ENCODE results near the gene RAB18.

Gene RAB18

DNA sequence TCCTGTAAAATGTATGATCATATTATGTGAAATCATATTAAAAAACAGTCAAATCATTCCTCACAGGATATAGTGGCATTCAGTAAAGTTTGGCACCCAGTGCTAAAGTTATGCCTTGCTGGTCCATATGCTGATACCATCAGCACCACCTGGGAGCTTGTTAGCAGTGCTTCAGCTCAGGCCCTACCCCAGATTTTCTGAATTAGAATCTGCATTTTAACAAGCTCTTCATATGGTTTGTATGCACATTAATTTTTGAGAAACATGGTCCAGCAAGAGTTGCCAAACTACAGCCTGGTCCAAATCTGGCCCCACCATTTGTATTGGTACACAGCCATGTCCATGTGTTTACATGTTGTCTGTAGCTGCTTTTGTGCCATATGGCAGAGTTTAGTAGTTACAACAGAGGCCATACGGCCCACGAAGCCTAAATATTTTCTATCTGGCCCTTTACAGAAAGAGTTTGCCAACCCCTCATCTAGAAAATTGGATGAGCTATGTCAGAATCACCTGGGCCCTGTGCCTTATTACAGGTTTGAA is 30.1 kb downstream of the RAB18 start:
- ChIA-PET POLR2A (interaction anchor here (0.6 kb wide), 1 partner anchor 30 kb away, joined by 3 read pairs; the partner anchor contains the start of gene RAB18), CTCF (interaction anchor here (0.6 to 0.7 kb wide), 5 partner anchors 101 to 694 kb away, joined by 3 to 4 read pairs (median 3); no protein-coding TSS in a partner anchor)
- TF ChIP-seq TSHZ1 (tag by site-specific recombination; IDR thresholded peaks at IDR 0.05; ENCODE audit: borderline replicate concordance) (no peak), ZNF843 (tag by site-specific recombination; IDR thresholded peaks at IDR 0.05) (no peak), ZNF670 (tag by site-specific recombination; IDR thresholded peaks at IDR 0.05; ENCODE audit: low read depth) (no peak), ZNF776 (tag by site-specific recombination; IDR thresholded peaks at IDR 0.05; ENCODE audit: borderline replicate concordance) (no peak), OVOL3 (tag by site-specific recombination; IDR thresholded peaks at IDR 0.05) (no peak), ZNF155 (tag by site-specific recombination; IDR thresholded peaks at IDR 0.05) (no peak), ZEB2 (tag by site-specific recombination; IDR thresholded peaks at IDR 0.05) (no peak), GFI1B (tag by site-specific recombination; IDR thresholded peaks at IDR 0.05) (no peak), ZNF76 (tag by site-specific recombination; IDR thresholded peaks at IDR 0.05; ENCODE audit: borderline replicate concordance, low read depth) (no peak), ZNF394 (tag by site-specific recombination; IDR thresholded peaks at IDR 0.05; ENCODE audit: borderline replicate concordance) (no peak), EGR2 (tag by site-specific recombination; IDR thresholded peaks at IDR 0.05; ENCODE audit: low read depth) (no peak), BCL11B (tag by site-specific recombination; IDR thresholded peaks at IDR 0.05; ENCODE audit: low read depth) (no peak), ZNF239 (tag by site-specific recombination; IDR thresholded peaks at IDR 0.05) (no peak), ZBTB7A (tag by site-specific recombination; IDR thresholded peaks at IDR 0.05; ENCODE audit: low read depth) (no peak), FEZF1 (tag by site-specific recombination; IDR thresholded peaks at IDR 0.05) (no peak), ZBTB21 (tag by site-specific recombination; IDR thresholded peaks at IDR 0.05) (no peak), ZNF335 (tag by site-specific recombination; conservative IDR thresholded peaks at IDR 0.05) (no peak), ZNF677 (tag by site-specific recombination; IDR thresholded peaks at IDR 0.05) (no peak), ZNF202 (tag by site-specific recombination; IDR thresholded peaks at IDR 0.05; ENCODE audit: borderline replicate concordance) (no peak)
- TF ChIP-seq, protein P1, sequence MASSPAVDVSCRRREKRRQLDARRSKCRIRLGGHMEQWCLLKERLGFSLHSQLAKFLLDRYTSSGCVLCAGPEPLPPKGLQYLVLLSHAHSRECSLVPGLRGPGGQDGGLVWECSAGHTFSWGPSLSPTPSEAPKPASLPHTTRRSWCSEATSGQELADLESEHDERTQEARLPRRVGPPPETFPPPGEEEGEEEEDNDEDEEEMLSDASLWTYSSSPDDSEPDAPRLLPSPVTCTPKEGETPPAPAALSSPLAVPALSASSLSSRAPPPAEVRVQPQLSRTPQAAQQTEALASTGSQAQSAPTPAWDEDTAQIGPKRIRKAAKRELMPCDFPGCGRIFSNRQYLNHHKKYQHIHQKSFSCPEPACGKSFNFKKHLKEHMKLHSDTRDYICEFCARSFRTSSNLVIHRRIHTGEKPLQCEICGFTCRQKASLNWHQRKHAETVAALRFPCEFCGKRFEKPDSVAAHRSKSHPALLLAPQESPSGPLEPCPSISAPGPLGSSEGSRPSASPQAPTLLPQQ (tag by site-specific recombination; IDR thresholded peaks at IDR 0.05), result no peak
- H3K4me3 ChIP-seq (ENCODE audit: low read depth, low read length), result no peak overlapping the region
- H3K4me1 ChIP-seq (ENCODE audit: control insufficient read depth, insufficient read depth, low read length), result no peaks in the 10 kb centered on the region
- peaks cover 8 to 48% of the 10 kb centered on the region in 2 experiments for H3K36me3 ChIP-seq (ENCODE audit: control insufficient read depth in 2 of 2, insufficient read depth in 1 of 2, low read length in 2 of 2)
- H3K27ac ChIP-seq (ENCODE audit: extremely low read depth, low read depth, low read length), result no peak overlapping the region
- H3K9me3 ChIP-seq (ENCODE audit: control insufficient read depth, insufficient read depth, low read depth, low read length), result no peaks in the 10 kb centered on the region

- Histone ChIP-seq H3K4me3 (ENCODE audit: low read depth, low read length) (no peak overlapping the region), H3K36me3 (ENCODE audit: control insufficient read depth in 2 of 2, insufficient read depth in 1 of 2, low read length in 2 of 2) (peaks cover 8 to 51% of the 10 kb centered on the region in 2 experiments), H3K27ac (ENCODE audit: extremely low read depth, low read depth, low read length) (no peak overlapping the region), H3K9me3 (ENCODE audit: control insufficient read depth, insufficient read depth, low read depth, low read length) (no peaks in the 10 kb centered on the region), H3K4me1 (ENCODE audit: control insufficient read depth, insufficient read depth, low read length) (no peaks in the 10 kb centered on the region)
- ChIA-PET POLR2A (no interaction called here), CTCF (interaction anchor here (0.6 to 0.7 kb wide), 2 partner anchors 24 to 63 kb away, joined by 4 to 6 read pairs; no protein-coding TSS in a partner anchor)
- TF ChIP-seq ZNF398 (tag by site-specific recombination; IDR thresholded peaks at IDR 0.05) (no peak), ZNF266 (tag by site-specific recombination; IDR thresholded peaks at IDR 0.05; ENCODE audit: low read depth) (no peak), BCL11B (tag by site-specific recombination; IDR thresholded peaks at IDR 0.05; ENCODE audit: low read depth) (no peak), ZNF416 (tag by site-specific recombination; IDR thresholded peaks at IDR 0.05) (no peak), KLF16 (tag by site-specific recombination; IDR thresholded peaks at IDR 0.05) (no peak)
Measured at GRCh38 chr10:27535317-27535716, 31.2 kb downstream of the RAB18 start.

All from HEK293 (cell line).